Endothelial cell of umbilical vein (primary cell): ENCODE data around the gene RPL7L1.

ENCODE experiments used
- CTCF ChIP-seq, 2 donors: IDR thresholded peaks; 1 replicate in 1 of 2; 2 replicates in 1 of 2; pipeline ENCODE4 v1.5.1; 2011; ENCODE audit warnings: low read length in 2 of 2, mild to moderate bottlenecking in 2 of 2, moderate library complexity in 2 of 2, control low read depth in 1 of 2, inconsistent platforms in 1 of 2, low read depth in 1 of 2; ENCODE audit not compliant: insufficient read depth in 1 of 2; ENCODE audit errors: extremely low read depth in 1 of 2
- EZH2 ChIP-seq: IDR thresholded peaks from 2 replicates; pipeline ENCODE4 v1.6.1; 2012; ENCODE audit warnings: borderline replicate concordance, low read depth, mild to moderate bottlenecking, moderate library complexity, low read length, inconsistent platforms; ENCODE audit not compliant: severe bottlenecking

GRCh38 chr6:42914546-42914945 lies 35.1 kb downstream of the RPL7L1 start:
- TF ChIP-seq CTCF (IDR thresholded peaks at IDR 0.05; ENCODE audit: extremely low read depth in 1 of 2, insufficient read depth in 1 of 2, low read depth in 1 of 2, low read length in 2 of 2) = no peak
- no peak for TF ChIP-seq EZH2
